H1 (cell line): Measurements from ENCODE around the gene NRDE2. TPM values are rescaled to one million over a fixed set of nuclear protein-coding genes. Genes with fewer than 3 reads are reported as not detected.

Experiments
- CREB1 ChIP-seq: IDR thresholded peaks from 2 replicates; pipeline ENCODE4 v1.6.1; 2012; ENCODE audit warnings: inconsistent platforms
- EGR1 ChIP-seq: IDR thresholded peaks from 2 replicates; pipeline ENCODE4 v1.6.1; 2011; ENCODE audit warnings: low read depth, low read length, borderline replicate concordance
- polyA plus RNA-seq, 7 experiments: library from polyadenylated mRNA; depleted of rRNA in 3 of 7; stranded (reverse) in 5 of 7; unstranded in 2 of 7; fragments of >200 nt in 5 of 7; fragments of 200-250 nt in 2 of 7; gene quantifications; 1 replicate in 5 of 7; 2 replicates in 1 of 7; 4 replicates in 1 of 7; pipeline versions ENCODE4 v1.2.1 to v1.2.3, GENCODE V29; 2011 to 2013; ENCODE audit warnings: missing spikeins in 2 of 7, mixed read lengths in 2 of 7
- total RNA-seq: library from RNA; stranded (reverse); fragmentation: NEBNext Ultra II Directional; extraction: Animal tissue kit (Norgen Biotek cat#: 25700); gene quantifications from 2 replicates; pipeline ENCODE4 v1.2.1, GENCODE V29; 2021
- TF ChIP-seq, protein P1 (sequence below): IDR thresholded peaks from 2 replicates; pipeline ENCODE4 v1.6.1; 2012; ENCODE audit warnings: low read length, inconsistent platforms

Gene NRDE2
- total and polyA plus RNA-seq, 2 of the 8 experiments (the other 6 are each of a cell fraction or from before 2014, with no cell fraction given) = 4.9 to 12.1 TPM

DNA sequence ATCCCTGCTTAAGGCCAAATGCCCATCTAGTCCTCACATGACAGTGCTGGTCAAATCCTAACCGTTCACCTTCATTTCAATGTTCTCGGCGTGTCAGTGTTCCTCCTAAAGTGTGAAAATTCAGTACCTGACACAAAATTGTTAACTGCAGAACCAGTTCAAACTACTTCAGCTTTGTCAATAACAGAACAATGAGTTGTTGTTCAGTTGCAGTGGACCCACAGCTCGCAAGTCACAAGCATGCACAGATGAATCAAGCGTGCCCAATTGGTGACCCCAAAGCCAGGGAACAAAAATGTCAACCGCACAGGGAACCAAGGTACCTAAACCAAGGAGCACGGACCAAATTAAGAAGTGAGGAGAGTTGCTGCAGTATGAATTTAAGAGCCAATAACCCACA is 23.2 kb downstream of the NRDE2 start (continued):
- TF ChIP-seq, protein P1, sequence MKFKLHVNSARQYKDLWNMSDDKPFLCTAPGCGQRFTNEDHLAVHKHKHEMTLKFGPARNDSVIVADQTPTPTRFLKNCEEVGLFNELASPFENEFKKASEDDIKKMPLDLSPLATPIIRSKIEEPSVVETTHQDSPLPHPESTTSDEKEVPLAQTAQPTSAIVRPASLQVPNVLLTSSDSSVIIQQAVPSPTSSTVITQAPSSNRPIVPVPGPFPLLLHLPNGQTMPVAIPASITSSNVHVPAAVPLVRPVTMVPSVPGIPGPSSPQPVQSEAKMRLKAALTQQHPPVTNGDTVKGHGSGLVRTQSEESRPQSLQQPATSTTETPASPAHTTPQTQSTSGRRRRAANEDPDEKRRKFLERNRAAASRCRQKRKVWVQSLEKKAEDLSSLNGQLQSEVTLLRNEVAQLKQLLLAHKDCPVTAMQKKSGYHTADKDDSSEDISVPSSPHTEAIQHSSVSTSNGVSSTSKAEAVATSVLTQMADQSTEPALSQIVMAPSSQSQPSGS = no peak
- TF ChIP-seq CREB1 = no peak
- TF ChIP-seq EGR1 = no peak
